ENCODE measurements around the gene IGLL1.
A peak's percentile ranks its signal among the peaks of the same experiment; 100 is the strongest.
"Not testable (repeated sequence)": the region's sequence is repeated elsewhere in the genome, so short reads cannot be mapped to it uniquely, and the experiment has no call there.

IGLL1 gene

DNA sequence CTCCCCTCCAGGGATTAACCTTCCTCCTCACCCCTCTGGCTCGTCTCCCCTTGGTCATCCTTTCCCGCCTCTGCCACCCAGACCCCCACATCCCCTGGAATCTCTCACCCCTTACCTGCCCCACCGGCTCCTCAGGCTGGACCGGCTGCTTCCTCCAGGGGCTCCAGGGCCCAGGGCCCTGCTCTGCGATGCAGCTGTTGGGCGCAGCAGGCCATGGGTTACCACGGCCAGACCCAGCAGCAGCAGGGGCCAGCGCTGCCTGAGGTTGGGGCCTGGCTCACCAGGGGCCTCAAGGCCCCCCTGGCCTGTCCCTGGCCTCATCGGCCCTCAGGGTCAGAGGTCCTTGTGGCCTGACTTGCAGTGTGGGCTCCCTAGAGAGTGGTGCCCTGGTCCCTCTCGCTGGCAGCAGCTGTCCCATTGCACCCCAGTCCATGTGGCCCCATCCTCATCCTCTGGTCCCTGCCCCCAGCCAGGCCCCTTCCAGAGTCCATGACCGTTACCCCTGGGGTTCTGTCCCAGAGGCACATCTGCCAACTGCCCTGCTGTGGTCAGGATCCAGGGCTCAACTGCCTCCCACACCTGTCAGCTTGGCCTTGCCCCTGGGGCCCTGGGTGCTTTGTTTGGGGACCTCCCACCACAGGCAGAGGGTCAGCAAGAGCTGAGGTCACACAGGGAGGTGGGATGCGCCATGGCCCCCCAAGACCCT lies at the start of gene IGLL1:
IGLL1 (minus strand) TSS at position 421 of the 706 bp plus-strand sequence; CDS start at position 321, 100 bp downstream.
- no peaks in the 10 kb centered on the region for H3K9me3 ChIP-seq (ENCODE audit: control insufficient read depth, insufficient read depth, low read length)
- WGBS (ENCODE audit: insufficient coverage, insufficient read length): no CpG with 5 or more reads among the region's 12 CpGs
- no peaks in the 10 kb centered on the region for H3K27me3 ChIP-seq (ENCODE audit: control insufficient read depth, insufficient read depth, low read length)
- H3K4me1 ChIP-seq (ENCODE audit: control insufficient read depth, insufficient read depth, low read length): no peaks in the 10 kb centered on the region; the same call in 1 of the 2 replicates
- H3K4me3 ChIP-seq (ENCODE audit: low read length): no peak within 1 kb of the TSS; the same call in 1 of the 2 replicates
- H3K27ac ChIP-seq (ENCODE audit: low read length): no peak within 1 kb of the TSS
- no peaks in the 10 kb centered on the region for H3K36me3 ChIP-seq (ENCODE audit: control insufficient read depth, insufficient read depth, low read length)
- no peak for DNase-seq (ENCODE audit: low read depth, low spot score)

DNA sequence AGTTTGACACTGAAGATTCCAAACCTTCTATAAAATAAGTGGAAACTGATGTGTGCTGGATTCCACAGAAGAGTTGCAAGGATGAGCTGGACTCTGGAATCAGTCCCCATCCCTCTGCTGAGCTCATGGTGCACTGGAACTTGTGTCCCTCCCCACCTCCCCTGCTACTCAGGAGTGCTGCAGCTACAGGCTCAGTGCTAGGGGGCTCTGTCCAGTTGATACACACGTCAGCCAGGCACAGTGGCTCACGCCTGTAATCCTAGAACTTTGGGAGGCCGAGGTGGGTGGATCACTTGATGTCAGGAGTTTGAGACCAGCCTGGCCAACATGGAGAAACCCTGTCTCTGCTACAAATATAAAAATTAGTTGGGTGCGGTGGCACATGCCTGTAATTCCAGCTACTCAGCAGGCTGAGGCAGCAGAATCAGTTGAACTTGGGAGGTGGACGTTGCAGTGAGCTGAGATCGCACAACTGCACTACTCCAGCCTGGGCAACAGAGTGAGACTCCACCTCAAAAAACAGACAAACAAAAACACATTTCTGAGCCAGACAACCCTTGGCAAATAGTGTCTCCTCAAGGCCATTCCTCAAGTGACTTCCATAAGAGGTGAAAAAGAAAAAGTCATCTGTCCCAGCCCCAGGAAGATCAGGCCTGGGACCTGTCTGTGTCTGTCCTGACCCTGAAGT lies 48.1 kb upstream of the IGLL1 start:
- WGBS (ENCODE audit: insufficient coverage, insufficient read length): no CpG with 5 or more reads among the region's 6 CpGs
- not testable (repeated sequence) for H3K4me1 ChIP-seq (ENCODE audit: control insufficient read depth, insufficient read depth, low read length); DNase-seq (ENCODE audit: low read depth, low spot score)

DNA sequence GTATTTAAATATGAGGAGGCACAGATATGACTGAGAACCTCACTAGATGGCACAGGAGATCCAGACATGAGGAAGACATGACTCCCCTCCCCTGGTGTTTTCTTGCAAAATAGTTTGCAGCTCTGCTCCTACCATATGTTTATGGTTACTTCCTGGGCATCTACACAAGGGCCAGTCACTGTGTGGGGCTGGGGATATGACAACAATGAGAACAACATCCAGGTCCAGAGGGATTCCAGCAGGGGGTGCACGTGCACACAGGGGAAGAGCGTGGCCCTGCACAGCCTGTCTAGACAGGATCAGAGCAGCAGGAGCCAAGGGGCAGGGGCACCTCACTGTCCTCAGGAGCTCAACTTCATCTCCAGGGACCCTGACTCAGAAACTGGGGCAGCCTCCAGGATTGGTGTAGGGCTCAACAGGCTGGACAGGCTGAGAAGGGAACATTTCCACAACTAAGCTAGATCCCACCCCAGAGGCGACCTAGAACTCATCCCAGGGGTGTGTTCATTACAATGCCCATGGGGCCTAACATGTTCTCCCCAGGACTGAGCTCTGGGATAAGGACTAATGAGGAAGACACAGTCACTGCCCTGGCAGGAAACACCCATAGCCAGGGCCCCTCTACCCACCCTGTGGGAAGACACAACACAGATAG lies 47.4 kb upstream of the IGLL1 start:
- H3K27me3 ChIP-seq (ENCODE audit: control insufficient read depth, insufficient read depth, low read length); H3K9me3 ChIP-seq (ENCODE audit: control insufficient read depth, insufficient read depth, low read length); H3K36me3 ChIP-seq (ENCODE audit: control insufficient read depth, insufficient read depth, low read length); H3K27ac ChIP-seq (ENCODE audit: low read length); H3K4me3 ChIP-seq (ENCODE audit: low read length); H3K4me1 ChIP-seq (ENCODE audit: control insufficient read depth, insufficient read depth, low read length): not testable (repeated sequence)
- peak; percentile 2 for DNase-seq (ENCODE audit: low read depth, low spot score)
- WGBS (ENCODE audit: insufficient coverage, insufficient read length): no CpG with 5 or more reads among the region's 3 CpGs

More for the DNA sequence above, 48.1 kb upstream of the IGLL1 start:
- not testable (repeated sequence) for H3K27ac ChIP-seq (ENCODE audit: low read length); H3K4me3 ChIP-seq (ENCODE audit: low read length); H3K9me3 ChIP-seq (ENCODE audit: control insufficient read depth, insufficient read depth, low read length); H3K27me3 ChIP-seq (ENCODE audit: control insufficient read depth, insufficient read depth, low read length); H3K36me3 ChIP-seq (ENCODE audit: control insufficient read depth, insufficient read depth, low read length)

DNA sequence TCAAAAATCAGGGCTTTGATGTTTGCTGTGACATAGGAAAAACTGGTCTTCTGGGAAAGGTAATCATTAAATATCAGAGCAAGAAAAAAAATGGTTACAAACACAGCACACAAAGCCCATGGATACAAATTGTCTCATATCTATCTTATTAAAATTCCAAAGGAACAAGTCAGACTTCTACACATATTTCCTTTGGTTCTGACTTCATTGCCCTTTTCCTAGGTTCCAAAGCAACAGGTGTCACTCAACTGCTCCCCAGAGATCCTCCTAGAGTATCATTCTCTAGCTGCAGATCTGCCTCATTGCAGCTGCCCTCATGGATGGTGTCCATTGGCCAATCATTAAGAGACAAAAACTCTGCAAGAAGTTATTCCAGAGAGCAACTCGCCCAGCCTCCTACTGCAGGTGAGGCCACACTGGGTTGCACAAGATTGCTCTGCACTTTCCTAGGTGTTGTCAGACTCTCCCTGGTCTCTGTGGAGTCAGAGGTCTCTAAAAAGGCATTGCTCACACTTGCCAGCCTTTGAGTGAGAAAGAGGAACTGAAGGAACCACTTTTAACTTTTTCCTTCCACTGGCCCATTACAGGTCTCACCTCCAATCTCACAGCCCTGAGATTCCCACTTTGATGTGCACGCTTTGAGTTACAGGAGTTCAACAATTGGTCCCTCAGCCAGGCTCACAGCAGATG lies 46.3 kb upstream of the IGLL1 start:
- Histone ChIP-seq H3K9me3 (ENCODE audit: control insufficient read depth, insufficient read depth, low read length) (no peaks in the 10 kb centered on the region), H3K4me3 (ENCODE audit: low read length) (no peak overlapping the region), H3K4me1 (ENCODE audit: control insufficient read depth, insufficient read depth, low read length) (no peaks in the 10 kb centered on the region), H3K27ac (ENCODE audit: low read length) (no peak overlapping the region), H3K27me3 (ENCODE audit: control insufficient read depth, insufficient read depth, low read length) (no peaks in the 10 kb centered on the region), H3K36me3 (ENCODE audit: control insufficient read depth, insufficient read depth, low read length) (no peaks in the 10 kb centered on the region)
- no CpG with 5 or more reads among the region's 2 CpGs for WGBS (ENCODE audit: insufficient coverage, insufficient read length)
- no peak for DNase-seq (ENCODE audit: low read depth, low spot score)

DNA sequence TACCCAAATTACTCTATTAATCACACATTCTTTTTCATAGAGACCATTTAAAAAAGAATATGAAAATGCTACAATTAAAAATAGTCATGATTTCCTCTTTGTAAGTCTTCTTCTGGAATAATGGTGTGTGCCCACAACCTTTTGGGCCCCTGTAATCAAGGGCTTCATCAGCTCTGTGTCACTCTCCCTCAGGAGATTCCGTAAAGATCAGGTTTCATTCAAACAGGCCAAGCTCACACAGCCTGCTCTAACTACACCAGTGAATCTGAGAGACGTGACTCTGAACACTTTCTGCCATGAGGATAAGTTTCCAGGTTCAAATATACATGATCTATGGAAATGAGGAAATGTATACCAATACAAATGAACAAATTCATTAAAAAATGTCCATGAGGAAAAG lies 42.5 kb upstream of the IGLL1 start:
- DNase-seq (ENCODE audit: low read depth, low spot score): no peak
- H3K27me3 ChIP-seq (ENCODE audit: control insufficient read depth, insufficient read depth, low read length): no peaks in the 10 kb centered on the region
- no peaks in the 10 kb centered on the region for H3K4me1 ChIP-seq (ENCODE audit: control insufficient read depth, insufficient read depth, low read length)
- H3K9me3 ChIP-seq (ENCODE audit: control insufficient read depth, insufficient read depth, low read length): no peaks in the 10 kb centered on the region
- WGBS (ENCODE audit: insufficient coverage, insufficient read length): no CpG with 5 or more reads among the region's 2 CpGs
- H3K36me3 ChIP-seq (ENCODE audit: control insufficient read depth, insufficient read depth, low read length): no peaks in the 10 kb centered on the region
- no peak overlapping the region for H3K27ac ChIP-seq (ENCODE audit: low read length)
- no peak overlapping the region for H3K4me3 ChIP-seq (ENCODE audit: low read length)

DNA sequence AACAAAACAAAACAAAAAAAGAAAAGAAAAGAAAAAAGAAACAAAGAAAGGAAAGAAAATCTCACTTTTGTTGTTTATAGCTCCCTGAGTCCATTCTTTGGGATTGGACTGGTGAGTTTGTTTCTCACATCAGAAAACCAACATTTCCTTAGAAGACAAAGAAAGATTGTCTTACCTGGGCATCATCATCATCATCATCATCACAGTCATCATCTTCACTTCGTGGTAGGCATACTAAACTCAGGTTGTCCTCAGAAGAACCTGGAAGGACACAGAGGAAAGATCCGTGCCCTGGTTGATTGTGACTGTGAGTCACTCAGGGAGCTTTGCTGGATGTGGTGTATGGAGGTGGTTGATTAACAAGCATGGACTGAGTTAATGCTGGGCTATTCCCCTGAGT lies 41.8 kb upstream of the IGLL1 start:
- H3K4me1 ChIP-seq (ENCODE audit: control insufficient read depth, insufficient read depth, low read length); H3K36me3 ChIP-seq (ENCODE audit: control insufficient read depth, insufficient read depth, low read length); H3K27ac ChIP-seq (ENCODE audit: low read length); H3K27me3 ChIP-seq (ENCODE audit: control insufficient read depth, insufficient read depth, low read length); H3K9me3 ChIP-seq (ENCODE audit: control insufficient read depth, insufficient read depth, low read length); DNase-seq (ENCODE audit: low read depth, low spot score); H3K4me3 ChIP-seq (ENCODE audit: low read length): not testable (repeated sequence)
- WGBS (ENCODE audit: insufficient coverage, insufficient read length): no CpG with 5 or more reads among the region's 2 CpGs

DNA sequence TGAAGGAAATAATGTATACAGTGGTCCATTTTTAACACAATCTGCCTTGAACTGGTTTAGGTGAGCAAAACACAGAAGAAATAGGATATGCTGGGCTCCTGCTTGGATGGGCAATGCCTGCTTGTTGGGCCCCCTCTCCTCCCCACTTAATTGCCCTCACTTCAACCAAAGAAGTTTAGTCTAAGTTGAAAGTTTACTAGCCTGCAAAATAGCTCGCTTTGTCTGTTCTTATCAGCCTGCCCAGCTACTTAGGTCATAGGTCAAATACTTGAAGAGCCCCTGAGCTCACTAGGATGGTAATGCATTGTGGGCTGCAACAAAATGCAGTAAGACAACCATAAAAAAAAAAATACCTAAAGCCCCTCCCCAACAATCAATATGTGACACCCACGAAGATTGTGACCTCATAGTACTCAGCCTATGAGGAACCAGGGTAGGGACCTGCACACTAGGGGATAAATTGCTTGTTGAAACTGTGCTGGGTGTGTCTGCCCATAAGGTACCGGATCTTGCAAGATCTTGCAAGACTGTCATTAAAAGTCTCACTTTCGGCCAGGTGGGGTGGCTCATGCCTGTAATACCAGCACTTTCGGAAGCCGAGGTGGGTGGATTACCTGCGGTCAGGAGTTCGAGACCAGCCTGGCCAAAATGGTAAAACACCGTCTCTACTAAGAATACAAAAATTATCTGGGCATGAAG lies 41.1 kb upstream of the IGLL1 start:
- H3K4me3 ChIP-seq (ENCODE audit: low read length): no peak overlapping the region
- no CpG with 5 or more reads among the region's 9 CpGs for WGBS (ENCODE audit: insufficient coverage, insufficient read length)
- no peaks in the 10 kb centered on the region for H3K4me1 ChIP-seq (ENCODE audit: control insufficient read depth, insufficient read depth, low read length)
- no peaks in the 10 kb centered on the region for H3K36me3 ChIP-seq (ENCODE audit: control insufficient read depth, insufficient read depth, low read length)
- no peaks in the 10 kb centered on the region for H3K9me3 ChIP-seq (ENCODE audit: control insufficient read depth, insufficient read depth, low read length)
- no peak for DNase-seq (ENCODE audit: low read depth, low spot score)
- no peak overlapping the region for H3K27ac ChIP-seq (ENCODE audit: low read length)
- no peaks in the 10 kb centered on the region for H3K27me3 ChIP-seq (ENCODE audit: control insufficient read depth, insufficient read depth, low read length)

DNA sequence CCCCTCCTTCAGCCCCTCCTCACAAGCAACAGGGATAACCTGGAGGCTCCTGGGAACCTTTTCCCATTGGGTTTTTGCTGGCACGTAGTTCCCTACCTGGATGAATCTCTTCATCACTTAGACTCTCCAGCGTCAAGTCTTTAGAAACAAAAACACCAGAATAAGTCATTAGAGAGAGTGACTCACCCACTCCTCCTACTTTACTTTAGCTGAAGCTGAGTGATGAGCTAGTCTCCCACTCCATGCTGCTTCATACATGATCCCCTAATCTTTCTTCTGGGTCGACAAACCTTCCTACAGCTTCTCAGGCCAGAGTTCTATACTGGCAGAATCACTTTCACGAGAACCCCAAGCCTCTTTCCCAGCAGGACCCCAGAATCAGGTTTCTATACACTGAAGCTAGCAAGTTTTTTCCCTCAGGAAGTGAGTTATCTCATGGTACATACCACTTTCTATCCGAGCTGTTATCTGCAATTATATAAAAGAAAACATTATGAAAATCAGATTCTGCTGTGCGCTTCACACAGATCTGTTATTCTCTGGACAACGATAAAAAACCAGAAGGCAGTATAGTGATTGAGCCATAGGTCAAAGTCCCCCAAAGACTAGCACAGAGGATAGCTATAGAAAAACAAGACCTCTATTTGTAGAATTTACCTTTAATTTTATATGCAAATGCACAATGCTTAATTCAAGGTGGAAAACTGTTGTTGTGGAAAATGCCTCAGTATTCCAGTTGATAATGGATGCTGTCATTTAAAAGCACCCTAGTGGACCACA lies 33.3 kb upstream of the IGLL1 start:
- Histone ChIP-seq H3K4me3 (ENCODE audit: low read length) (no peak overlapping the region), H3K27ac (ENCODE audit: low read length) (no peak overlapping the region), H3K27me3 (ENCODE audit: control insufficient read depth, insufficient read depth, low read length) (no peaks in the 10 kb centered on the region; the same call in 1 of the 2 replicates), H3K36me3 (ENCODE audit: control insufficient read depth, insufficient read depth, low read length) (no peaks in the 10 kb centered on the region), H3K4me1 (ENCODE audit: control insufficient read depth, insufficient read depth, low read length) (no peaks in the 10 kb centered on the region), H3K9me3 (ENCODE audit: control insufficient read depth, insufficient read depth, low read length) (no peaks in the 10 kb centered on the region)
- DNase-seq (ENCODE audit: low read depth, low spot score): no peak
- WGBS (ENCODE audit: insufficient coverage, insufficient read length): no CpG with 5 or more reads among the region's 7 CpGs

DNA sequence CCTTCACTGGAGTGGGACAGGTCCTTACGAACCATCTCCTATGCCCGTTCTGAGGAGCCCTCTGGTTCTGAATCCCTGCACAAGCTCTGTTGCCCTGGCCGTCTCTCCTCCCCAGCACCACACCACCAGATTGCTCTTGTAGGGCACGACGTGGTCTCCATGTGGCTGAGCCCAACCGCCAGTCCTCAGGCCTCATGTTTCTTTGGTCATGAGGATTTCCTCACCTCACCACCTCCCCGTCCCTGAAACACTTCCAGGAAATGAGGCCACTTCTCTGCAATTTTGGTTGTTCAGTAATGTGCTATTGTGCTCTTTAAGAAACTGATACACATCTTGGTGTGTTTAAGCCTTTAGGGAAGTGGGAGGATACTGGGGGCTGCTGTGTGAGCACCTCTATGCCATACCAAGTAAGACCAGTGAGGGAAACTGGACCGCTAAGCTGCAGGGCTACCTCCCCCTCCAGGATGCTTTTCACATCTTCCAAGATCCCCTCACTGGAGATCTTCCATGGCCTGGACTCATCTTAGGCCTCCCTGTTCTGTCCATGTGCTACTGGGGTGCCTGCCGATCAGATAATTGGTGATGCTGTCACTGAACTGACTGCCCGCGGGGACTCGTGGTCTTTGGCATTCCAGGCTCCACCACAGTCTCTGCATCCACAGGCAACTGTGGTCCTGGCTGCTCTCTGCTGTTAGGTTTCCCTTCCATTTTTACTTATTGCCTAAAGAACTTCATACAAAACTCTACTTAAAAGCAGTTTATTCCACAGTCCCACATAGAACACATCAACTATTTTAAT lies 30.1 kb upstream of the IGLL1 start:
- no peak for DNase-seq (ENCODE audit: low read depth, low spot score)
- H3K27me3 ChIP-seq (ENCODE audit: control insufficient read depth, insufficient read depth, low read length): no peaks in the 10 kb centered on the region; the same call in 1 of the 2 replicates

More for the DNA sequence above, 30.1 kb upstream of the IGLL1 start:
- Histone ChIP-seq H3K9me3 (ENCODE audit: control insufficient read depth, insufficient read depth, low read length) (no peaks in the 10 kb centered on the region), H3K36me3 (ENCODE audit: control insufficient read depth, insufficient read depth, low read length) (no peaks in the 10 kb centered on the region), H3K4me3 (ENCODE audit: low read length) (no peak overlapping the region), H3K4me1 (ENCODE audit: control insufficient read depth, insufficient read depth, low read length) (no peaks in the 10 kb centered on the region), H3K27ac (ENCODE audit: low read length) (no peak overlapping the region)
- WGBS (ENCODE audit: insufficient coverage, insufficient read length): no CpG with 5 or more reads among the region's 12 CpGs
